D341Med (cell line): ENCODE measurements around the gene FUT2.
A peak's percentile ranks its signal among the peaks of the same experiment; 100 is the strongest.
"Not testable (repeated sequence)": the region's sequence is repeated elsewhere in the genome, so short reads cannot be mapped to it uniquely, and the experiment has no call there.

Experiments used
- DNase-seq: peaks from one replicate; pipeline ENCODE4 v3.0.0; 2012; ENCODE audit warnings: low spot score

FUT2 gene

GRCh38 chr19:48695743-48696352 is at the start of gene FUT2:
Gene FUT2 (plus strand): TSS chr19:48695971. CDS start chr19:48702957, 6,986 bp downstream.
- DNase-seq, result no peak

DNA sequence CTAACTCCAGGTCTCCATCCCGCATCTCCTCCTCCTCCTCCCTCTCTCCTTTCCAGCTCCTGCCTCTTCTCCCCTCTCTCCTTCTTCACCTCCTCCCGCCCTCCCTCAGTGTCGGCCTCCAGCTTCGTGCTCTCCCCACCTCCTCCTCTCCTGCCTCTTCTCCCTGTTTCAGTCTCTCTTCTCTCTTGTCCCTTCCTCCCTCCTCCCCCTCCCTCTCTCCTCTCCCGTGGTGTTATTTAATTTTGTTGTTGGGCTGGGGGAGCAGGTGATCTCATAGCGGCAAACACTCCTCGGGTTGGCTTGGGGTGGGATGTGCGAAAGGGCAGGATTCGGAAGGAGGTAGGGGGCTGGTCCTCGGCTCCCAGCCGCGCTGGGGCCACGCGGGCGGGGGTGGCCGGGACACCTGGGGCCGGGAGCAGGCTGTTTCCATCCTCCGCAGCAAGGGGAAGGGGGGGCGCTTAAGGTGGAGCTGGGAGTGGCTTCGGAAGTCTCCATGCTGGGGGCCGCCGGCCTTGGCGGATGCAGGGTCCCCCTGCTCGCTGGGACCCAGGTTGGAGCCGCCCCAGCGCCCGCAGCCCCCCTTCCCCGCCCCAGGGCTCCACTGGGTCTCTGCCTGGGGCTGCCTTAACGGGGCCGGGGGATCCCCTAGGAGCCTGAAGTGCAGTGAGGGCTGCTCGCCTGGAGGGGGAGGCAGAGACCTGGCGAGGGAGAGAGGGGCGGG is 49.6 kb upstream of the FUT2 start, which contains the start of gene CA11:
CA11 (minus strand) TSS at position 187 of the 721 bp plus-strand sequence. CDS start 555 bp downstream, outside the sequence.
- DNase-seq, result peak; percentile 92

DNA sequence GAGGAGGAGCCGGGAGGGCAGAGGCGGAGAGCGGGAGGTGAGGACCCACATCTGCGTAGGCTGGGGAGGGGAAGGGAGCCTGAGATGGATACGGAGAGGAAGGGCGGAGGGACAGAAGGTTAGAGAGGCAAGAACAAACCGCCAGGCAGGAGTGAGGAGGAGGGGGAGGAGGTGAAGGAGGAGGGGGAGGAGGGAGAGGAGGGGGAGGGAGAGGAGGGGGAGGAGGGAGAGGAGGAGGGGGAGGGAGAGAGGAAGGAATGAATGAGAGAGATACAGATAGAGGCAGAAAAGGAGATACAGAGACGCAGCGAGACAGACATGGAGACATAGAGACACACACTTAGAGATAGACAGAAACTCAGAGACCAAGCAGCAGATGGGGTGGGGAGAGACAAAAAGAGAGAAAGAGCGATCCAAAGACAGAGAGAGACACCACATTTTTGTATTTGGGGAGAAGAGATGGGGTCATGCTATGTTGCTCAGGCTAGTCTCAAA is 49.0 kb upstream of the FUT2 start:
- DNase-seq, result no peak

DNA sequence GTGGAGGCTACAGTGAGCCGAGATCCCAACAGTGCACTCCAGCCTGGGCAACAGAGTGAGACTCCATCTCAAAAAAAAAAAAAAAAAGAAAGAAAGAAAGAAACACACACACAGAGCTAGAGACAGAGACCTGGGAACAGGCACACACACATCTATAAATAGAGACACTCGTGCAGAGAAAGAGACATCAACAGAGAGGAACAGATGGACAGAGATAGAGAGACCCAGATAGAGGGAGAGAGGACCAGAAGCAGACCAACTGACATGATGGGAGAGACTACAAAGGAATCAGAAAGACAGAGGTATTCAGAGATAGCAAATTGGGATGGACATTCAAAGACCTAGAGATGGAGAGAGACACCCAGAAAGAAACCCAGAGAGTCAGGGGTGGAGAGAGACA is 47.6 kb upstream of the FUT2 start:
- no peak for DNase-seq

GRCh38 chr19:48650974-48651682 is 44.6 kb upstream of the FUT2 start:
- no peak for DNase-seq

DNA sequence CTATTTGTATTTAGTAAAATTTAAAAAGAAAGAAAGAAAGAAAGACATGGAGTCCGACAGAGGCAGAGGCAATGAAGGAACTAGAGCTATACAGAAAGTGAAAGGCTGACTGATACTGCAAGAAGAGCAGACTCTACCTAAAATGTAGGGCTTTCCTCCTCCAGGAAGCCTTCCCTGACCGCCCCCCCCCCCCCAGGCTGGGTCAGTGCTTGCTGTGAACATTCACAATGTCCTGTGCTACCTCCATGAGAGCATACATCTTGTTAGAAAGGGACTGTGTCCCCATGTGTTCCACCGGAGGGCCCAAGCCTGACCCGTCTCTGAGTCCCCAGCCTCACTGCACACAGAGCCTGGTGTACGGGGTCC is 44.1 kb upstream of the FUT2 start:
- no peak for DNase-seq

GRCh38 chr19:48654299-48655059 is 41.3 kb upstream of the FUT2 start:
- peak; percentile 84 for DNase-seq

DNA sequence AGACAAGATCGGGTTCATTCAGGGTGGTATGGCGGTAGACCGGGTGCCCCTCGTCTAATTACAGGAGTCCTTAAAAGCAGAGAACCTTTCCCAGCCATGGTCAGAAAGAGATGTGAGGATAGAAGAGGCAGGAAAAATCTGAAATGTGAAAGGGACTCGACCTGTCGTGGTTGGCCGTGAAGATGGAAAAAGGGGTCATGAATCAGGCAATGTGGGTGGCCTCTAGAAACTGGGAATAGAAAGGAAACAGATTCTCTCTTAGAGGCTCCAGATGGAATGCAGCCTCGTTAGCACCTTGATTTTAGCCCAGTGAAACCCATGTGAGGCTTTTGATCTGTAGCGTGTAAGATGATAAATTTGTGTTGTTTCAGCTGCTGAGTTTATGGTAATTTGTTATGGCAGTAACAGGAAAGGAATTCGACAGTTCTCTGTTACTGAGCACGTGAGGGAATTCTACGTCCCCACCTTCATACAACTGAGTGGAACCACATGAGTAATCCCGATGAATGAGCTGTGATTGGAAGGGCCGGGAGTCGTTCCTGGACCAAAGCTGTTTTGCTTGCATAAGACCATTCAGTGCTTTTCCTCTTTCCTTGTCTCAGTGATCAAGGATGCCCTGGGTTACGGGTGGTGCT is 38.8 kb upstream of the FUT2 start:
- no peak for DNase-seq

DNA sequence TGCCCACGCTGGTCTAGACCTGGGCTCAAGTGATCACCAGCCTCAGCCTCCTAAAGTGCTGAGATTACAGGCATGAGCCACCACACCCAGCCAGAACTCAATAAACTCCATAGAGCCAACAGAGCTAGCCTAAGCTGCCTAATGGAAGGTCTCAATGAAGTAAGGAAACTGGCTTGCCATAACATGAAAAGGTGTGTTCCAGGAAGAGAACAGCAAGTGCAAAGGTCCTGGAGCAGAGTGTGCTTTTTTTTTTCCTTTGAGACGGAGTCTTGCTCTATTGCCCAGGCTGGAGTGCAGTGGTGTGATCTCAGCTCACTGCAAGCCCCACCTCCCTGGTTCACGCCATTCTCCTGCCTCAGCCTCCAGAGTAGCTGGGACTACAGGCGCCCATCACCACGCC is 37.9 kb upstream of the FUT2 start:
- DNase-seq, result not testable (repeated sequence)

DNA sequence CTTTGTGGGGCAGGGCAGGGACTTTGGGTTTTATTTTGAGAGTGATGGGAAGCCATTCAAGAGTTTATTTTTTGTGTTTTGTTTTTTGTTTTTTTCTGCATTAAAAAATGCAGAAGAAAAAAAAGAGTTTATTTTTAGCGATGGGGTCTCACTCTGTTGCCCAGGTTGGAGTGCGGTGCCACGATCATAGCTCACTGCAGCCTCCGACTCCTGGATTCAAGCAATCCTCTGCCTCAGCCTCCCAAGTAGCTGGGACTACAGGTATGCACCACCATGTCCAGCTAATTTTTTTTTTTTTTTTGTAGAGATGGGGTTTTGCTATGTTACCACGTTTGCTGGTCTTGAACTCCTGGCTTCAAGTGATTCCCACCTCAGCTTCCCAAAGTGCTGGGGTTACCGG is 37.3 kb upstream of the FUT2 start:
- no peak for DNase-seq

DNA sequence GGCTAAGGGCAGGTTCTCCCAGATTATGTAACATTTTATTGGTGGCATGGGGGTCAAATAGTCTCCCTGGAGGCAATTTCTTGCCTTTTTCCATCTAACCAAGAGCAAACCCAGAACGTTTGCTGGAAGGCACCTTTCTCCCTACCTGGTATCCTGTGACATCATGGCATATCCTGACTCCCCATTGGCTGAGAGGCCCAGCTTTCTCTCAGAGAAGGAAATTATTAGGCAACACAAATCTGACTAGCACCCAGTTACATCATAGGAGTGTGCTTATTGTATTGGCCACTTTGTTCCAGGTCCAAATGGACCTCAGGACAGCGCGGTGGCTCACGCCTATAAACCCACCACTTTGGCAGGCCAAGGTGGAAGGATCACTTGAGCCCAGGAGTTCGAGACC is 36.0 kb upstream of the FUT2 start:
- peak; percentile 14 for DNase-seq

DNA sequence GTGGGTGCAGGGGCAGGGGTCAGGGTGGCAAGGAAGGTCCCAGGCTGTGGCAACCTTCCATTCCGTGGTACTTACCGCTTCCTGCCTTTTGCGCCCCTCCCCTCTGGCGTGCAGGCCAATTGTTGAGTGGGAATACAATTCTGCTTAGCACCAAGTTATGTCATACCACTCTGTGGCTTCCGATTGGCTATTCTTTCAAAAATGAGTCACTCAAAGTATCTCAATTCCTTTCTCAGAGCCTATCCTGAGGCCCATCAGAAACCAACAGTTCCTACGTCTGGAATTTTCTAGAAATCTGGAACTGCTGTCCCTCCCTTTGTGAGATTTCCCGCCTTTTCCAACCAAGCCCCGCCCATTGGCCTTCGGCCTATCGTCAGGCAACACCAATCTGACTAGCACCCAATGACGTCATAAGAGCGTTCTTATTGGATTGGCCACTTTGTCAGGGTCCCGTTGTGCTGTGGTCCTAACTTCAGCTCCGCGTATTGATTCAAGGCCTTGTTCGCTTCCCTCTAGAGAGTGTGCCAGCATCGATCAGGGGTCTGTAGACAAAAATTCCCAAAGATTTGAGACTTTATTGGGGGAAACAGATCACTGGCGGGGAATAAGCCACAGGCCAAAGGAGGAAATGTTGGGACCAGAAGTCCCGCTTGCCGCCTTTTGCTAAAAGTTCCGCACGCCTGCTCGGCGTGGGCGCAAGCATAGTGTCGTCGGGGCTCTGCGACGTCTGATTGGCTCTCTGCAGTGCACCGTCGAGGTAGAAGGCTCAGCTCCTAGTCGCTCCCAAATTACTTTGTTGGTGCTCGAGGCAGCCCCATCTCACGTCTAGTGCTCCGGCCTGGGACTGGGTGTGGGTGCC is 34.7 kb upstream of the FUT2 start:
- DNase-seq, result peak; percentile 83

DNA sequence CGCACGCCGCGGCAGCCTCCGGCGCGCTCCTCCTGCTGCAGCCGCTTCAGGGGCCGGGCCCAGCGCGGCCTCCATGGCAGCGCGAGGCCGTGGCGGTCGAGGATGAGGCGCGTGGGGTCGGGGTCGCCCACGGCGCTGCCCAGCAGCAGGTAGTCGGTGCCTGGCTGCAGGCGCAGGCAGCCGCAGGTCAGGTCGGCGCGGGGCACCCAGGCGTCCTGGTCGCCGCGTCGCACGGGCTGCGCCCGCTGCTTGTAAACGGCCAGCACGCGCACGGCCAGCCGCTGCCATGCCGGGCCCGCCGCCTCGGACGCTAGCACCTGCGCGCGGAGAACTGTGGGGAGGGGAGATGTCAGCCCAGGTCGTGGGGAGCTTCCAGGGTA is 34.1 kb upstream of the FUT2 start:
- peak; percentile 37 for DNase-seq

GRCh38 chr19:48663667-48664066 is 32.1 kb upstream of the FUT2 start:
- no peak for DNase-seq

- peak; percentile 22 for DNase-seq
These were observed 31.3 kb upstream of the FUT2 start for GRCh38 chr19:48664476-48664875.

DNA sequence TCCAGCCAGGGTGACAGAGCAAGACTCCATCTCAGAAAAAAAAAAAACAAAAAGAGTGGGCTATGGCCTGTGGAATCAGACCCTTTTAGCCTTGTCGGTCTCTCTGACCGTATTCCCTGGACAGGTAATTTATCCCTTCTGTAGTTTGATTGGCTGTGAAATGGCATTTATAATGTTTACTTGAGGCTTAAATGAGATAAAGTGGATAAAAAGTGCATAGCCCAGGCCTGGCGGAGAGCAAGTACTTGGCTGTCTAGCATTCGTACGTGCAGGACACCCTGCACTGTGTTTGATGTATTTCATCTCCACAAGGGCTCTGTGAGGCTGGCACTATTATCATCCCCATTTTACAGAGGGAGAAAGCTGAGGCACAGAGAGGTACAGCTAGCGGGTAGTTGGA is 30.0 kb upstream of the FUT2 start:
- DNase-seq, result no peak

GRCh38 chr19:48668332-48668731 is 27.4 kb upstream of the FUT2 start:
- no peak for DNase-seq

- DNase-seq, result no peak
These were observed 27.0 kb upstream of the FUT2 start for GRCh38 chr19:48668761-48669160.

GRCh38 chr19:48669903-48670668 is 25.7 kb upstream of the FUT2 start:
- no peak for DNase-seq
